Kidney epithelial cell (primary cell): ENCODE results near the gene C2orf42. TPM values are rescaled to one million over a fixed set of nuclear protein-coding genes. Genes with fewer than 3 reads are reported as not detected.
A peak's percentile ranks its signal among the peaks of the same experiment; 100 is the strongest.
"Not testable (repeated sequence)": the region's sequence is repeated elsewhere in the genome, so short reads cannot be mapped to it uniquely, and the experiment has no call there.

Source experiments
- DNase-seq: peaks from one replicate; pipeline ENCODE4 v3.0.0-alpha.2; 2010; ENCODE audit warnings: low read depth
- H3K27me3 ChIP-seq: 2 replicates; pipeline ENCODE4 v1.6.0; 2011; ENCODE audit warnings: low read length; ENCODE audit not compliant: control insufficient read depth, insufficient read depth
- H3K36me3 ChIP-seq: 2 replicates; pipeline ENCODE4 v1.5.1; 2011; ENCODE audit warnings: low read length; ENCODE audit not compliant: control insufficient read depth, insufficient read depth
- H3K4me3 ChIP-seq: 2 replicates; pipeline ENCODE4 v1.5.1; 2011; ENCODE audit warnings: low read depth, mild to moderate bottlenecking, control low read depth, low read length
- total RNA-seq: library from RNA; depleted of rRNA; stranded (reverse); fragments of >200 nt; gene quantifications from 2 replicates; pipeline ENCODE4 v1.2.3, GENCODE V29; 2015
- TF ChIP-seq, protein P1 (sequence below): IDR thresholded peaks from 2 replicates; pipeline ENCODE4 v1.5.1; 2011; ENCODE audit warnings: mild to moderate bottlenecking, moderate library complexity, low read length, control low read depth, inconsistent platforms; ENCODE audit not compliant: insufficient read depth, poor library complexity, severe bottlenecking

The C2orf42 gene
- total RNA-seq, 1 donor from 2014 or later: 9.1 TPM

DNA sequence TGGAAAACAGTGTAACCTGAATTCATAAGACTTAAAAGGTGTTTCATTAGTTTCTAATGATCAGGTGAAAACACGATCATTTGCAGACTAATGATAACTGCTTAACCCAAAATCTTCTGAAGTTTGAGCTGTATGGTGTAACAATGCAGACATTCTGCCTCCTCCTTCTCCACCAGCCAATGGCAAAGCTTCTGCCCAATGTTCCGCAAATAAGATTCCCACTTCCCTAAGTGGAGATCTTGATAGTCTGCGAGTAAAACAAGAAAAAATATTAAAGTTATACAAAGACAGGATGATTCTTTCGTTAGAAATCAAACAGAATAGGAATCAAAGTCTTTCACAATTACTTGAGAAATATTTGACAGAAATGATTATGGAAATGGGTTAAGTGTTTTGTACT lies 8.1 kb downstream of the C2orf42 start:
- no peaks in the 10 kb centered on the region for H3K36me3 ChIP-seq
- H3K27me3 ChIP-seq: no peaks in the 10 kb centered on the region
- TF ChIP-seq, protein P1, sequence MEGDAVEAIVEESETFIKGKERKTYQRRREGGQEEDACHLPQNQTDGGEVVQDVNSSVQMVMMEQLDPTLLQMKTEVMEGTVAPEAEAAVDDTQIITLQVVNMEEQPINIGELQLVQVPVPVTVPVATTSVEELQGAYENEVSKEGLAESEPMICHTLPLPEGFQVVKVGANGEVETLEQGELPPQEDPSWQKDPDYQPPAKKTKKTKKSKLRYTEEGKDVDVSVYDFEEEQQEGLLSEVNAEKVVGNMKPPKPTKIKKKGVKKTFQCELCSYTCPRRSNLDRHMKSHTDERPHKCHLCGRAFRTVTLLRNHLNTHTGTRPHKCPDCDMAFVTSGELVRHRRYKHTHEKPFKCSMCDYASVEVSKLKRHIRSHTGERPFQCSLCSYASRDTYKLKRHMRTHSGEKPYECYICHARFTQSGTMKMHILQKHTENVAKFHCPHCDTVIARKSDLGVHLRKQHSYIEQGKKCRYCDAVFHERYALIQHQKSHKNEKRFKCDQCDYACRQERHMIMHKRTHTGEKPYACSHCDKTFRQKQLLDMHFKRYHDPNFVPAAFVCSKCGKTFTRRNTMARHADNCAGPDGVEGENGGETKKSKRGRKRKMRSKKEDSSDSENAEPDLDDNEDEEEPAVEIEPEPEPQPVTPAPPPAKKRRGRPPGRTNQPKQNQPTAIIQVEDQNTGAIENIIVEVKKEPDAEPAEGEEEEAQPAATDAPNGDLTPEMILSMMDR: no peak
- DNase-seq: no peak
- no peak overlapping the region for H3K4me3 ChIP-seq

DNA sequence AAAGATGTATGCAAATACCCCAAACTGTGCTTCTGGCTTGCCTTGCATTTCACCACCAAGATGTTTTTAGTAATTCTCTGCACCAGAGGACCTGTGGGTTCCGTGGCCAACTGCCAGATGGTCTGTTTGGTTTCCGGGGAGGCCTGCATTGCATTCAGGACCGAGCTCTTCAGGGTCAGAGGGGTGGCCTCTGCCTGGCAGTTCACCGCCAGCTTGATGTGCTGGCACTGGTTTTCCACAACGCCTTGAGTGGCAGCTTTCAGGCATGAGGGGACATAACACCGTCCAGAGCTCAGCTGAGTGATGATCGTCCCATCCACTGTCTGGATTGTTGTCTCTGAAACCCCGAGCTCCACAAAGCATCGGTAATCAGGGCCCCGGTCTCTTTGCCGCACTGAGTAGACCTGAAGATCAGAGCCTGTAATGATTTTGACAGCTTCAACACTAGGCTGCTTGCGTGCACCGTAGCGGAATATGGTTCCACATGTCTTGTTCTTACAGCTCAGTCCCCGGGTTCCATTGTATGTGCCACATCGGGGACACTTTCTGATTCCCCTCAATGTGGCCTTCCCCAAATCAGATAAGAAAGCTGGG lies 9.4 kb downstream of the C2orf42 start:
- TF ChIP-seq, protein P1: no peak
- no peaks in the 10 kb centered on the region for H3K27me3 ChIP-seq
- no peak overlapping the region for H3K4me3 ChIP-seq
- no peak for DNase-seq
- H3K36me3 ChIP-seq: no peaks in the 10 kb centered on the region

DNA sequence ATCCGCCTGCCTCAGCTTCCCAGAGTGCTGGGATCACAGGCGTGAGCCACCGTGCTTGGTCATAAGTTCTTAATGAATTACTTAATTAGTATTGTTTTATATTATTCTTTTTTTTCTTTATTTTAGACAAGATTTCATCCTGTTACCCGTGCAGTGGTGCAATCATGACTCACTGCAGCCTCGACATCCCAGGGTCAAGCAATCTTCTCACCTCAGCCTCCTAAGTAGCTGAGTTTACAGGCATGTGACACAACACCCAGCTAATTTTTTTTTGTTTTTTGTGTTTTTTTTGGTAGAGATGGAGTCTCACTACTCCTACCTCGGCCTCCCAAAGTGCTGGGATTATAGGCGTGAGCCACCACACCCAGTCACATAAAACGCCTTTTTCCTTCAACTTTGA lies 17.3 kb downstream of the C2orf42 start:
- DNase-seq: no peak

DNA sequence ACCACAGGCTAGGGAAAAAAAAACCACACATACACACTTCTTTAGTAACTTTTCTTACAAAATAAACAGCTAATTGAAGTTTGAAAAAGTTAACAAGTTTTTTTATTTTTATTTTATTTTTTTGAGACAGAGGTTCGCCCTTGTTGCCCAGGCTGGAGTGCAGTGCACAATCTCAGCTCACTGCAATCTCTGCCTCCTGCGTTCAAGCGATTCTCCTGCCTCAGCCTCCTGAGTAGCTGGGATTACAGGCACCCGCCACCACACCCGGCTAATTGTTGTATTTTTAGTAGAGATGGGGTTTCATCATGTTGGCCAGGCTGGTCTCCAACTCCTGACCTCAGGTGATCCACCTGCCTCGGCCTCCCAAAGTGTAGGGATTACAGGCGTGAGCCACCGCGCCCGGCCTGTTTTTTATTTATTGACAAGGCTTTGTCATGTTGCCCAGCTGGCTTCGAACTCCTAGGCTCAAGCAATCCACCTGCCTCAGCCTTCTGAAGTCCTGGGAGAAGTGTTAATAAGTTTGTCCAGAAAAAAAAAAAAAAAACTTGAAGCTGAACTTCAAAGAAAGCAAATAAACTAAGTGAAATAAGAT lies 21.1 kb downstream of the C2orf42 start:
- H3K4me3 ChIP-seq, DNase-seq, H3K27me3 ChIP-seq, H3K36me3 ChIP-seq: not testable (repeated sequence)

More for the DNA sequence above, 17.3 kb downstream of the C2orf42 start:
- TF ChIP-seq, protein P1: no peak
- no peaks in the 10 kb centered on the region for H3K27me3 ChIP-seq
- H3K4me3 ChIP-seq: no peak overlapping the region
- no peaks in the 10 kb centered on the region for H3K36me3 ChIP-seq

DNA sequence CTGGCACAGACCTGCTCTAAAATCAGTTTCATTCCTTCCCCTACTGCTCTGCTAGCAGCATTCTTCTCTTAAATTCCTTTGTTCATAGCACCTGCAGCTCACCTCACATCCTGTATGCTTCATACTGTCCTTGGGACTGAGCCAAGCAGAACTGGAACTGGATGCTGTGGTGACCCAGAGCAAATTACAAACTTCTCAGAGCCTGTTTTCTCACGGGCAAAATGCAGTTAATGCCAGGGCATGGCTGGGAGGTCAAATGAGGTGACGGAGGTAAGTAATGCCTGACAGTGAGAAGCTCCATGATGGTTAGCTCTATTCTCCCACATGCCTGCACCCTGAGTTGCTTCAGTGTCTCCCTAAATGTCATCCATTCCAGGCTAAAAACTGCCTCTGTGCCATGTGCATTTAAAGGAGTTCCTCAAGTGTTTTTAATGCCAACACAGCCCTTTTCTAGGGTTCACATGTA lies 29.7 kb downstream of the C2orf42 start:
- no peaks in the 10 kb centered on the region for H3K36me3 ChIP-seq
- TF ChIP-seq, protein P1: no peak
- H3K4me3 ChIP-seq: no peak overlapping the region
- DNase-seq: peak; percentile 54
- no peaks in the 10 kb centered on the region for H3K27me3 ChIP-seq

DNA sequence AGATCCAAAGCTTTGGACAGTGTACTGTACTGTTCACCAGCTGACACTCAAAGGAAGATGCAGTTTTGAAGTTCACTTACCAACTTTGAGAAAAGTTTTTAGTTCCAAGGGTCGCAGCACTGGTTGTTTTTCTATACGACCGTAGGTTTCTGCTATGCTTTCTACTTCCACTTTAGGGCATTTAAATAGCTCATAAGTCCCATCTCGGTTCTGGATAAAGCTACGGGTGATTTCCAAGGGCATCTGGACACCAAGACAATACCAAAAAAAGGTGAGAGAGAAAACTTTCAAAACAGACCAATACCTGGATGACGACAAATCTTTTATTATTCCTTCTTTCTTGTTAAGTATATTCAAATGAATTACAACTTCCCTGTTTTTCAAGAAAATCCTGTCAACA lies 30.3 kb downstream of the C2orf42 start:
- TF ChIP-seq, protein P1: no peak
- Histone ChIP-seq H3K27me3 (no peaks in the 10 kb centered on the region), H3K4me3 (no peak overlapping the region), H3K36me3 (no peaks in the 10 kb centered on the region)
- DNase-seq: no peak

DNA sequence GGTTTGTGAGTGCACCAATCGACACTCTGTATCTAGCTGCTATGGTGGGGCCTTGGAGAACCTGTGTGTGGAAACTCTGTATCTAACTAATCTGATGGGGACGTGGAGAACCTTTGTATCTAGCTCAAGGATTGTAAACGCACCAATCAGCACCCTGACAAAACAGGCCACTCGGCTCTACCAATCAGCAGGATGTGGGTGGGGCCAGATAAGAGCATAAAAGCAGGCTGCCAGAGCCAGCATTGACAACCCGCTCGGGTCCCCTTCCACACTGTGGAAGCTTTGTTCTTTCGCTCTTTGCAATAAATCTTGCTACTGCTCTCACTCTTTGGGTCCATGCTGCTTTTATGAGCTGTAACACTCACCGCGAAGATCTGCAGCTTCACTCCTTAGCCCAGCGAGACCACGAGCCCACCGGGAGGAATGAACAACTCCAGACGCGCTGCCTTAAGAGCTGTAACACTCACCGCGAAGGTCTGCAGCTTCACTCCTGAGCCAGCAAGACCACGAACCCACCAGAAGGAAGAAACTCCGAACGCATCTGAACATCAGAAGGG lies 41.6 kb downstream of the C2orf42 start:
- H3K27me3 ChIP-seq, H3K4me3 ChIP-seq, H3K36me3 ChIP-seq, DNase-seq: not testable (repeated sequence)

DNA sequence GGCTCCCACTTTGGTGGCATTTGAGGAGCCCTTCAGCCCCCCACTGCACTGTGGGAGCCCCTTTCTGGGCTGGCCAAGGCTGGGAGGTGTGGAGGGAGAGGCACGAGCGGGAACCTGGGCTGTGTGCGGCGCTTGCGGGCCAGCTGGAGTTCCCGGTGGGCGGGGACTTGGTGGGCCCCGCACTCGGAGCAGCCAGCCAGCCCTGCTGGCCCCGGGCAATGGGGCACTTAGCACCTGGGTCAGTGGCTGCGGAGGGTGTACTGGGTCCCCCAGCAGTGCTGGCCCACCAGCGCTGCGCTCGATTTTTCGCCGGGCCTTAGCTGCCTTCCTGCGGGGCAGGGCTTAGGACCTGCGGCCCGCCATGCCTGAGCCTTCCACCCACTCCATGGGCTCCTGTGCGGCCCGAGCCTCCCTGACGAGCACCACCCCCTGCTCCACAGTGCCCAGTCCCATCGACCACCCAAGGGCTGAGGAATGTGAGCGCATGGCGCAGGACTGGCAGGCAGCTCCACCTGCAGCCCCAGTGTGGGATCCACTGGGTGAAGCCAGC lies 42.5 kb downstream of the C2orf42 start:
- H3K27me3 ChIP-seq, H3K4me3 ChIP-seq, H3K36me3 ChIP-seq, DNase-seq: not testable (repeated sequence)
